ENCODE data around the gene RAI14.

The RAI14 gene

DNA sequence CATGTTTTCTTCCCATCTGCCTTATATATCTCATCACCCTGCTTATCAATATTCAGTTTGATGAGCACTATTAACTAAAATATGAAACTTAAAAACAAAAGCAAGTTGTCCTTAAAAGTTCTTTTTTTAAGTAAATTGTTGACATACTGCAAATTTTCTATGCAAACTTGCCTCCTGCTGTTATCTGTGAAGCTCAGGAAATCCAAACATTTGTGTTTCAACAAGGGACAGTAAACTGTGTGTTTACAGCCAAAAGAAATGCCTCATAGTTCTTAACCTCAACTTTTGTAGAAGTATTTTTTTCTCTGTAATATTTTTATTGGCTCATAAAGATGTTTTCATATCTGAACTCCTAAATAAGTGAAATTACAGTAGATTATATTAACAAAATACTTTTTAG lies 175.2 kb downstream of the RAI14 start:
- H3K27ac ChIP-seq = no peak overlapping the region
- TF ChIP-seq ZFX (IDR thresholded peaks at IDR 0.05; ENCODE audit: borderline replicate concordance) (no peak), CTCF (IDR thresholded peaks at IDR 0.05) (no peak)

DNA sequence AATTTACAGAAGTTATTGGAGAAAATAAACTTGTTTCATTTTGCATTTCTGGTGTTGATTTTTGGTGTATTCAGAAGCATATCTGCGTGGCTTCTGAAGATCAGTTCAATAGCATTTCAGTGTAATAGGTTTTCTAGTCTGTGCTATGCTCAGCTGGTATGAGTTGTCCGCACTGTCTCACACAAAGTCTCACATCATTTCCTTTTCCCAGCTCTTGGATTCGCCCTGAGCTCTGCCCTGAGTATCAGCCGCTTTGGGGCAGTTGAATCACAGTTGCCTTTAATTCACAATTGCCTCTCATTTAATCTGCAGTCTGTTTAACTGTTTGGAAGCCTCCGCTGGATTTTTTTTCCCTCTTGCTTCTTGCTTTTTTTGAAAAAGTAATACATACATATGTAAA lies 176.4 kb downstream of the RAI14 start:
- TF ChIP-seq CTCF (IDR thresholded peaks at IDR 0.05) (no peak), ZFX (IDR thresholded peaks at IDR 0.05; ENCODE audit: borderline replicate concordance) (no peak)
- H3K27ac ChIP-seq = no peak overlapping the region

- no peak for TF ChIP-seq ZFX (IDR thresholded peaks at IDR 0.05; ENCODE audit: borderline replicate concordance)
- TF ChIP-seq CTCF (IDR thresholded peaks at IDR 0.05) = no peak
- no peak overlapping the region for H3K27ac ChIP-seq
These were observed 177.0 kb downstream of the RAI14 start for GRCh38 chr5:34833090-34833489.

DNA sequence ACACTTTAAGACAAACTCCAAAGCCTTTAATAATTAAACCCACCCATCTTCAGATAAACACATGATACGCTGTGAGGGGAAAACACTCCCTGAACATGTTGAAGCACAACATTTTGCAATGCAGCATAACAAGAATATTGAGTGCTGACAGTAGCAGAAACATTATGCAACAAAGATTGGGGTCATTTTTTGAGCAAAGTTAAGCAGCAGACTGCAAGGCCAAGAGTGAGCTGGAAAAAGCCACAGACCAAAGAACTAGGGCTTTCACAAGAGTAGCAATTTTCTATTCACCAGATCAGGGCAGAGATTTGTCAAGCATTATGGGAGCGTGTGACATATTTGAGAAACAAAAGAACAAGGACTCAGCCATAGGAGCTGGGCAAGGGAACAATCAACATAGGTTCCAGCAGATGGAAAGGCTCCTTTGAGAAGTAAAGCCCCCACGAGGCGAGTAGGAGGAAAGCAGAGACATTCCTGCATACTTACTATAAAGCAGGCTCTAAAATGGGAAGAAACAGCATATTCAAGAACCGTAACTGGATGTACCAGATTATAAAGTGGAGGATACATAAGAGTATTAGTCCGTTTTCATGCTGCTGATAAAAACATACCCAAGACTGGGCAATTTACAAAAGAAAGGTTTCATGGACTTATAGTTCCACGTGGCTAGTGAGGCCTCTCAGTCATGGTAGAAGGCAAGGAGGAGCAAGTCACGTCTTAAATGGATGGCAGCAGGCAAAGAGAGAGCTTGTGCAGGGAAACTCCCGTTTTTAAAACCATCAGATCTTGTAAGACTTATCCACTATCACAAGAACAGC lies 178.1 kb downstream of the RAI14 start:
- H3K27ac ChIP-seq = no peak overlapping the region
- TF ChIP-seq CTCF (IDR thresholded peaks at IDR 0.05) (no peak), ZFX (IDR thresholded peaks at IDR 0.05; ENCODE audit: borderline replicate concordance) (no peak)

DNA sequence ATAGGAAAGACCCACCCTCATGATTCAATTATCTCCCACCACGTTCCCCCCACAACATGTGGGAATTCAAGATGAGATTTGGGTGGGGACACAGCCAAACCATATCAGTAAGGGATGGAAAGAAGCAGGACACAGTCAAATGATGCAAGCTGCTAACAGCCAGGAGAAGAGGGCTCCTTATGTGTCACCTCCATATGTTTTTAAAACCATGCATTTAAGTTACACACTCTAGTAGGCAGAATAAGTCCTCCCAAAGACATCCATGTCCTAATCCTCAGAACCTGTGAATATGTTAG lies 178.6 kb downstream of the RAI14 start:
- no peak overlapping the region for H3K27ac ChIP-seq
- TF ChIP-seq ZFX (IDR thresholded peaks at IDR 0.05; ENCODE audit: borderline replicate concordance) (no peak), CTCF (IDR thresholded peaks at IDR 0.05) (no peak)

- H3K27ac ChIP-seq = no peak overlapping the region
- TF ChIP-seq CTCF (IDR thresholded peaks at IDR 0.05) = no peak
- no peak for TF ChIP-seq ZFX (IDR thresholded peaks at IDR 0.05; ENCODE audit: borderline replicate concordance)
These were observed 179.5 kb downstream of the RAI14 start for GRCh38 chr5:34835664-34836063.

- H3K27ac ChIP-seq = peak within 1 kb of the TSS; percentile 88
- TF ChIP-seq CTCF (IDR thresholded peaks at IDR 0.05) (no peak), ZFX (IDR thresholded peaks at IDR 0.05; ENCODE audit: borderline replicate concordance) (no peak)
These were observed 182.9 kb downstream of the RAI14 start, which contains the start of gene TTC23L for GRCh38 chr5:34838785-34839714. TSS of gene TTC23L (plus strand) at chr5:34839164. CDS start at chr5:34840672, 1,508 bp downstream.
